GM08714 (cell line): ENCODE results near the gene MTX1.
"Not testable (repeated sequence)": the region's sequence is repeated elsewhere in the genome, so short reads cannot be mapped to it uniquely, and the experiment has no call there.

Source experiments
- H3K4me3 ChIP-seq: fragments of 200-500 bp; sonication (Bioruptor generic); 2 replicates; pipeline ENCODE4 v1.5.1; 2014; ENCODE audit warnings: mild to moderate bottlenecking, low read length, inconsistent platforms
- ZNF274 ChIP-seq: IDR thresholded peaks from 2 replicates; pipeline ENCODE4 v1.6.1; 2012; ENCODE audit warnings: mild to moderate bottlenecking, low read depth, low read length

Gene MTX1, protein sequence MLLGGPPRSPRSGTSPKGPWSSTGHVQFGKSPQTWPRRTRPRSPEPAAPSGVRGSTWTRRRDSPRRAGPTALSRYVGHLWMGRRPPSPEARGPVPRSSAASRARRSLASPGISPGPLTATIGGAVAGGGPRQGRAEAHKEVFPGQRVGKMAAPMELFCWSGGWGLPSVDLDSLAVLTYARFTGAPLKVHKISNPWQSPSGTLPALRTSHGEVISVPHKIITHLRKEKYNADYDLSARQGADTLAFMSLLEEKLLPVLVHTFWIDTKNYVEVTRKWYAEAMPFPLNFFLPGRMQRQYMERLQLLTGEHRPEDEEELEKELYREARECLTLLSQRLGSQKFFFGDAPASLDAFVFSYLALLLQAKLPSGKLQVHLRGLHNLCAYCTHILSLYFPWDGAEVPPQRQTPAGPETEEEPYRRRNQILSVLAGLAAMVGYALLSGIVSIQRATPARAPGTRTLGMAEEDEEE

DNA sequence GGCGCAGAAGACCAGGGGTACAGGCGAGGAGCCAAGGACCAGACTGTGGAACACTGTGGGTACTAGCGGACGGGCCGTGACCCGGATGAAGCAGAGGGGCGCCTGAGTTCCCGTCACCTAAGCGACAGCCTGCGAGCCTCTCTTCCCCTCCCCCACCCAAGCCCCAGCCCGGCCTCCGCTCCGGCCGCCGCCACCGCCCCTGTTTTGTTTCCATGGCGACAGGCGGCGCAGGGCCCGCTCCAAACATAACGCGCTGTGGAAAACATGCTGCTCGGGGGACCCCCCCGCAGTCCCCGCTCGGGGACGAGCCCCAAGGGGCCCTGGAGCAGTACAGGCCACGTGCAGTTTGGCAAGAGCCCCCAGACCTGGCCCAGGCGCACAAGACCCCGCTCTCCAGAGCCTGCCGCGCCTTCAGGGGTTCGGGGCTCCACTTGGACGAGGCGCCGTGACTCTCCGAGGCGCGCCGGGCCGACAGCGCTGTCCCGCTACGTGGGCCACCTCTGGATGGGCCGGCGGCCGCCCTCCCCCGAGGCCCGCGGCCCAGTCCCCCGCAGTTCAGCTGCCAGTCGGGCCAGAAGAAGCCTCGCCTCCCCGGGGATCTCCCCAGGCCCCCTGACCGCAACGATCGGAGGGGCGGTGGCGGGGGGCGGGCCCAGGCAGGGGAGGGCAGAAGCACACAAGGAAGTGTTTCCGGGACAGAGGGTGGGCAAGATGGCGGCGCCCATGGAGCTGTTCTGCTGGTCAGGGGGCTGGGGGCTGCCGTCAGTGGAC lies at the start of gene MTX1:
Gene MTX1 (plus strand): TSS at position 155 of the 771 bp plus-strand sequence. CDS start 110 bp downstream, at position 265.
- H3K4me3 ChIP-seq = peak within 1 kb of the TSS; percentile 79
- no peak for TF ChIP-seq ZNF274

DNA sequence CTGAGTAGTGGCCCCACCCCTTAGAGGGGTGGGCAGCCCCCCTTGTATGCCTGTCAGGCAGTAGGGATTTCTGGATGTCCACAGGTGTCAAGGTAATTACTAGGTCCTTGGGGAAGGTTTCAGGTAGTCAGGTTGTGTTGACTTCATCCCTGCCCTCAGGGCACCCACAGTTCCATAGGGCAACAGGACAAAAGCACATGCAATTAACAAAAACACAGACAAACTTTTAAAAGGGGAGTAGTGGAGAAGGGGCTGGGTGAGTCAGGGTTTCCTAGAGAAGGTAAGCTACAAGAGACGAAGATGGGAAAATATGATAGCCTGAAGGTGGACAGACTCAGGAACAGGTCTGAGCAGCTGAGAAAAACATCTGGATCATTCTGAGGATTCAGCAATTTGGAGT lies 49.5 kb upstream of the MTX1 start:
- TF ChIP-seq ZNF274 = no peak
- no peak overlapping the region for H3K4me3 ChIP-seq

DNA sequence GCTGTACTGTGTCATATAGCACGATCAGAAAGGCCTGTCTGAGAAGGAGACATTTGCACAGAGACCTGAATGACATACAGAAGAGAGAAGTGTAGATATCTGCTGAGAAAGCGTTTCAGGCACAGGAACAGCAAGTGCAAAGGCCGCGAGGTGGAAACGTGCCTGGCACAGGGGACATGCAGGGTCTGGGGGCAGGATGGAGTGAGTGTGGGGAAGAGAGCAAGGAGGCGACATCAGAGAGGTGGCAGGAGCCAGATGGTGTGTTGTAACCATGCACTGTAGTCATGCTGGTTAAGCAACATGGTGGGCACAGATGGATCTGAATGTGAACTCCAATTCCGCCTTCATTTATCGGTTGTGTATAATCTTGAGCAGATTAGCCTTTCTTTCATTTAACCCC lies 48.4 kb upstream of the MTX1 start:
- no peak for TF ChIP-seq ZNF274
- H3K4me3 ChIP-seq = no peak overlapping the region

DNA sequence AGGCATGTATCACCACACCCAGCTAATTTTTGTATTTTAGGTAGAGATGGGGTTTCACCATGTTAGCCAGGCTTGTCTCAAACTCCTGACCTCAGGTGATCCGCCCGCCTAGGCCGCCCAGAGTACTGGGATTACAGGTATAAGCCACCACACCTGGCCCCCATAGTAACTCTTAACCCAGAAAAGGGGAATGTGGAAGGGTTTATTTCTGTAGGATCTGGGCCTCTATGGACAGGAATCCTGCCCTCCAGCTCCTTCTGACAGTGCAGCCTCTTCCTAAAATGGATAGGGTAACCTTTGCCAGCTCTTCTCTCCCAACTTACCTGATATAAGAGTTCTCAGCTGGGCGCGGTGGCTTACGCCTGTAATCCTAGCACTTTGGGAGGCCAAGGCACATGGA lies 45.9 kb upstream of the MTX1 start:
- H3K4me3 ChIP-seq = not testable (repeated sequence)

DNA sequence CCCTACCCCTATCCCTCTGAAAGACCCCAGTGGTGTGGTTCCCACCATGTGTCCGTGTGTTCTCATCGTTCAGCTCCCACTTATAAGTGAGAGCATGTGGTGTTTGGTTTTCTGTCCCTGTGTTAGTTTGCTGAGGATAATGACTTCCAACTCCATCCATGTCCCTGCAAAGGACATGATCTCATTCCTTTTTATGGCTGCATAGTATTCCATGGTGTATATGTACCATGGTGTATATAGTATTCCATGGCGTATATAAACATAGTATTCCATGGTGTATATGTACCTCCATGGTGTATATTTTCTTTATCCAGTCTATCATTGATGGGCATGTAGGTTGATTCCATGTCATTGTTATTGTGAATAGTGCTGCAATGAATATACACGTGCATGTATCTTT lies 44.7 kb upstream of the MTX1 start:
- H3K4me3 ChIP-seq = not testable (repeated sequence)

DNA sequence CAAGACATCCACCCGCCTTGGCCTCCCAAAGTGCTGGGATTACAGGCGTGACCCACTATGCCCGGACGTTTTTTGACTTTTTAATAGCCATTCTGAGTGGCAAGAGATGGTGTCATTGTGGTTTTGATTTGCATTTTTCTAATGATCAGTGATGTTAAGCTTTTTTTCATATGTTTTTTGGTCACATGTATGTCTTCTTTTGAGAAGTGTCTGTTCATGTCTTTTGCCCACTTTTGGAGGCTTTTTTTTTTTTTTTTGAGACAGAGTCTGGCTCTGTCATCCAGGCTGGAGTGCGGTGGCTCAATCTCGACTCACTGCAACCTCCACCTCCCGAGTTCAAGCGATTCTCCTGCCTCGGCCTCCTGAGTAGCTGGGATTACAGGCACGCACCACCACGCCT lies 43.9 kb upstream of the MTX1 start:
- not testable (repeated sequence) for H3K4me3 ChIP-seq

DNA sequence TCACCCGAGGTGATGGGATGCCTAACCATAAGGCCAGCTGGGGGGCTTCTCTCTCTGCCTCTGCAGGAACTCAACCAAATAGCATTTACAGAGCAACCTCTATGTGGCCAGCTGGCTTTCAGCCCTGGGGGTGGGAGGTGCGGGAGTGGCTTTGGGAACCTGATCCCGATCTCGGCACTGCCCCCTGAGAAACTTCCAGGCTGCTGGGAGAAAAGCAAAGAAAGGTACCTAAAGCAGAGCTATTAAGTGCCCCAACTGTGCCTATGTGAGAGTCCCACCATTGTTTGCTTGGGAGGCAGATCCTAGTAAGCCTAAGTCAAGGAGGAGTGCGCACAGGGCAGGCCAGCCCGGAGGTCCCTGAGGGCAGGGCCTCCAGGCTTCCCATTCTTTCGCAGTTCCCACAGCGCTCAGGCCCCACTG lies 42.4 kb upstream of the MTX1 start:
- no peak overlapping the region for H3K4me3 ChIP-seq
- no peak for TF ChIP-seq ZNF274

DNA sequence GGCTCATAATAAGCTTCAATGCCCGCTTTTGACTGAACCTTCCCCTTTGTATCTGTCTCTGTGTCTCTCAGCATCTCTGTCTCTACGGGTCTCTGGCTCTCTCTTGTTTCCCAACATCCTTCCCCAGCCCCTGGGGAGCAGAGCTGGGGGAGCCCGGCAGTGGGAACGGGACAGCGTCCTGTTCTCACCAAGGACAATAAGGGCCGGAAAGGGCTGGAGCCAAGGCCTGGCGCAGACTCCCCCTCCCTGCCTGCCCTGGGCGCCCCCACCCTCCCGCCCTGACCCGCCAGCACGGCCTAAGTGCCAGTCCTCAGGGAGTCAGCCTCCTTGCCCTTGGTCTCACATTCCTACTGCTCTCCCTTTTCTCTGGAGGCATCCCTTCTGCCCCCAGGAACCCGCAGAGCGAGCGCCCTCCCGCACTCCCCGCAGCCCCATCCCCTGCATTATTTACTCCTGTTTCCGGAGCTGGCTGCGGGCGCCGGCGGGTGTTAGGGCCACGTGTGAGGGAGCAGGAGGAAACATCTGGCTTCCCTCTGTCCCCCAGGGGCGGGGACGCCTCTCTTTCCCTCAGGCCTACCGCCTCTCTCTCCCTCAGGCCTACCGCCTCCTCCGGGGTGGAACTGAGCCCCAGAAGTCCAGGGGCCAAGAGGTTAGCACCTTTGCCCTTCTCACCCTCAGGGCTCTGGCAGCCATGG lies 41.9 kb upstream of the MTX1 start:
- no peak overlapping the region for H3K4me3 ChIP-seq
- no peak for TF ChIP-seq ZNF274

DNA sequence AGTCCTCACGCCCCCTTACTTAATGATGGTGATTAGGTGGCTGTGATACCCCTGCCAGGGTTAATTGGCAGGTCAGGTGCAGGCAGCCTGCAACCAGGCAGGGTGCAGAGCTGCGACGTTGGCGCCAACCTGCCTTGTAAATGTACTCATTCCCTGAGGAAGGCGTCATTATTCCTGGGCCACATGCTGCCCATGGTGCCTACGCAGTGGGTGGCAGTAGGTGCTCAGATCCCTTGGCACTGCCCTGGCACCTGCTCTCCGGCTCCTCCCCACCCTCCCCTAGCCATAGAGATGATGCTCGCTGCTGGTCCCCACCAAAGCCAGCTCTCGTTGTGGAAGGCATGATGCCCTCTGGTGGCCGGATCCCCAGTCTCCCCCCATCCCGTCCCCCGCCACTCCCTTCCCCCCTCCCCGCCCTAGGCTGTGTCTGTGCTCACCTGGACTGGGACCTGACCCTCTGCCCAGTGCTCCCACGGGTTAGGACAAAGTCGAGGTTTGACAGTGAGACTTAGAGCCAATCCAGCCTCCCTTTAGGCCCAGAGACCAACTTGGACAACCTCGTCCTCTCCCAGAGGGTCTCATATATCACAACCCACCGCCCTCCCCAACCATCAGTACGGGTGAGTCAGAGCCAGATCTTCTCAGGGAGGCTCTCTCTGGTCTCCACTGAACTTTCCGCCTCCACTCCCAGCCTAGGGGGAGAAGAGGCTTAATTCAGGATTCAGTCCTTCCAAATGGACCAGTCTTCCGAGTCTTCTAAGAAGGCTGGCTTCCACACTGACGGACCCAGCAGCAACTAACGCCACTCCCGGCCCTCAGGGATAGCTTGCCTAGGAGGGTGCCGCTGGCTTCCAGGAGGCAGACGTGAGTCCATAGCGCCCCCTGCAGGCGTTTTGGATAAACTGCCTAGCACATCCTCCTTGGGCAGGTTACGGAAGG lies 41.1 kb upstream of the MTX1 start:
- TF ChIP-seq ZNF274 = no peak
- no peak overlapping the region for H3K4me3 ChIP-seq

DNA sequence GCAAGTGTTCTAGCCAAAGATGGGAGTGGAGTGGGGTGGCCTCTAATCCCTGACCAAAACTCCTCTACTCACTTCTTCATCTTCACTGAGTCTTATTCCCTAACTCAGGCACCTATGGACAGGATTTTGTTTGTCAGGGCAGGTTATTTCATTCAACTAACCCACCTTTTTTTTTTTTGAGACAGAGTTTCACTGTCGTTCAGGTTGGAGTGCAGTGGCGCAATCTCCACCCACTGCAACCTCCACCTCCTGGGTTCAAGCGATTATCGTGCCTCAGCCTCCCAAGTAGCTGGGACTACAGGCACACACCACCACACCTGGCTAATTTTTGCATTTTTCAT lies 40.4 kb upstream of the MTX1 start:
- H3K4me3 ChIP-seq = not testable (repeated sequence)

DNA sequence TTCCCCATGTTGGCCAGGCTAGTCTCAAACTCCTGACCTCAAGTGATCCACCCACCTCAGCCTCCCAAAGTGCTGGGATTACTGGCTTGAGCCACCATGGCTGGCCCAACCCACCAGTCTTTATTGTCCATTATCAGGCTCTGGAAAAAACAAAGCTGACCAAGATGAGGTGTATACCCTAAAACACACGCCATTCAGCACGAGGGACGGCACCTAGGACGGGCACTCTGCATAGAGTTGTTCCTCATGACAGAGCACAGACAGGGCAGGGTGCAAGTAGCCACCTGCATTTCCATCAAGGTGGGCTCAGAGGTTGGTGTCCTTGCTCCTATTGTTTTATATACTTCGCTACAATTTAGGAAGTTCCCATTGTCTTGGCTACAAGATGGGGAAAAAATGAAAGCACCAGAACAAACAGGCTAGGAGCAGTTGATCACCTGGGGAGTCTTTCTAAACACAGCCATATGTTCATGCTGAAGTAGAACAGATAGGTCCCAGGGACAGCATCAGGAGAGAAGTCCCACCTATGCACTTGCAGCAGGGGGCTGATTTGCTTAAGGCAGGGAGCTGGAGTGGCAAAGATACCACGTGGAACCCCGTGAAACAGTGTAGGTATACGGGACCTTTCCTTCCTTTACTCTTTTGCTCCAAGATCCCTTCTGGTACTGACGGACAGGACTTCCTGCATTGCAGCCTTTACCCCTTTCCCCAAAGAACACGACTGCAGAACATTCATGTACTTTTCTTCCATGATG lies 39.9 kb upstream of the MTX1 start:
- no peak for TF ChIP-seq ZNF274

DNA sequence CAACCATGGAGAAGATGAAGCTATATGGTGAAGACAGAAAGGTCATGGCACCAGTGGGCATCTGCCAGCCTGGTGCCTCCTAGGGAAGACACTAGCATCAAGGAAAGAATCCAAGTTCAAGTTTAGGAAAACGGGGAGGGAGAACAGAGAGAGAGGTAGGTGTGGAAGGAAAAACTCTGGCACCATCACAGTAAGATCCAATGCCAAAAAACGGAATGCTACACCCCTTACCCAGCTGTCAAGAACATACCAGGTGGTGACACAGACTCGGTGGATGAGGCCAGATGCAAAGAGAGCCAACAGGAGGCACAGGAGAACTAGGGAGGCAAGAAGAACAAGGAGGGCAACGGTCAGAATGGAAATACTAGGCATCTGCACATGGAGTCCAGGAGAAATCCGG lies 39.0 kb upstream of the MTX1 start:
- TF ChIP-seq ZNF274 = no peak
- no peak overlapping the region for H3K4me3 ChIP-seq

More for the DNA sequence above, 39.9 kb upstream of the MTX1 start:
- H3K4me3 ChIP-seq = no peak overlapping the region

DNA sequence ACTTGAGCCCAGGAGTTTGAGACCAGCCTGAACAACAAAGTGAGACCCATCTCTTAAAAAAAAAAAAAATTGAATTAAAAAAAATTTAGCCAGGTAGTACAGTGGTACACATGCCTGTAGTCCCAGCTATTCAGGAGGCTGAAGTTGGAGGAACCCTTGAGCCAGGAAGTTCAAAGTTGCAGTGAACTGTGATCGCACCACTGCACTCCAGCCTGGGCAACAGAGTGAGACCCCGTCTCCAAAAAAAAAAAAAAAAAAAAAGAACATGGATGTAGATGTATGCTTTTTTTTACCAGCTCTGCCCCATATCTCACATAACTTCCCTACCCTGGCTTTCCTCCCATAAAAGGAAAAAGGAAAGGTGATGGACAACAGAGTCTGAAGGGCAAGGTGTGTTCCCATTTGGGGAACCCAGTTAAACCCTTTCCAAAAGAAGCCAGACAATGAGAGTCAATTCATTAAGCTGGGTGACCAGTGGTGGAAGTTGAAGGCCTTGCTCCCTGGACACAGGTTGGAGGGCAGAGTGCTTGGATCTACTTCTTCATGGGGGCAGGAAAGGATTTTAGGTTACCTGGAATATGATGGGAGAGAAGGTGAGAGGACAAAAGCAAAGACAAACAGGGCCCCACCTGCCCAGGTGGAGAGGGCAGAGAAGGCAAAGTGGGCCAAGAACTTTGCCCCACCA lies 38.3 kb upstream of the MTX1 start:
- no peak for TF ChIP-seq ZNF274
- H3K4me3 ChIP-seq = no peak overlapping the region
